Measurements from ENCODE around the gene ARHGAP27.

The ARHGAP27 gene

DNA sequence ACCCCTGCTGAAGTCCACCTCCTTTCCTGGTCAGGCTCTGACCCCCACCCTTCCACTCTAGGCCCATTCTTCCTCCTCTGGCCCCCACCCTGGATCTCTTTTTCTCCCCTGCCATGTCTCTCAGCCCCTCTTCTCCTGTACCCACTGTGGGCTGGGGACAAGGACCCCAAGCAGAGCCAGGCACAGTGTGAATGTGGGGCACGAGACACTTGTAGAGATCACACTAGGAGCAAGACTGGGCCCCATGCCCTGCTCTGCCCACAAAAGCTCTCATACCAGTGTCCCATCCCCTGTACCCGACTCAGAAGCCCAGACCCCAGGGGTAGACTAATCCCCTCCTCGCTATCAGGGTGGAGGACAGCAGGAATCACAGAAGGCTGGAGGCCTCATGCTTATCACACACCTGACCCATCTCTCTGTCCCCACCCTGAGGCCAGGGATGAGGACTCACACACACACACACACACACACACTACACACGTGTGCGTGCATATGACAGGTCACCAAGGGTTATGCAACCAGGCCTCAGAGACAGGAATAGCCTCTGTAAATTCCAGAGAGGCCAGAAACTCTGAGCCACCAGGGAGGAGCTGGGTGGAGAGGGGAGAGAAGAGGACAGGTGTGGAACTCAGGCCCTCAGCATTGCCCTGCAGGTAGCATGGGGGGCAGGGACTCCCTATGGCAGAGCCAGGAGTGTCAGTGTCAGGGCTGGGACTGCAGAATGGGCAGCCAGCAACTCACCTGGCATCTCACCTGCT, 21.1 kb downstream of the ARHGAP27 start:
- no peak for DNase-seq (ENCODE audit: low read depth, low spot score)
- no peak overlapping the region for H3K4me3 ChIP-seq (ENCODE audit: low read length)

DNA sequence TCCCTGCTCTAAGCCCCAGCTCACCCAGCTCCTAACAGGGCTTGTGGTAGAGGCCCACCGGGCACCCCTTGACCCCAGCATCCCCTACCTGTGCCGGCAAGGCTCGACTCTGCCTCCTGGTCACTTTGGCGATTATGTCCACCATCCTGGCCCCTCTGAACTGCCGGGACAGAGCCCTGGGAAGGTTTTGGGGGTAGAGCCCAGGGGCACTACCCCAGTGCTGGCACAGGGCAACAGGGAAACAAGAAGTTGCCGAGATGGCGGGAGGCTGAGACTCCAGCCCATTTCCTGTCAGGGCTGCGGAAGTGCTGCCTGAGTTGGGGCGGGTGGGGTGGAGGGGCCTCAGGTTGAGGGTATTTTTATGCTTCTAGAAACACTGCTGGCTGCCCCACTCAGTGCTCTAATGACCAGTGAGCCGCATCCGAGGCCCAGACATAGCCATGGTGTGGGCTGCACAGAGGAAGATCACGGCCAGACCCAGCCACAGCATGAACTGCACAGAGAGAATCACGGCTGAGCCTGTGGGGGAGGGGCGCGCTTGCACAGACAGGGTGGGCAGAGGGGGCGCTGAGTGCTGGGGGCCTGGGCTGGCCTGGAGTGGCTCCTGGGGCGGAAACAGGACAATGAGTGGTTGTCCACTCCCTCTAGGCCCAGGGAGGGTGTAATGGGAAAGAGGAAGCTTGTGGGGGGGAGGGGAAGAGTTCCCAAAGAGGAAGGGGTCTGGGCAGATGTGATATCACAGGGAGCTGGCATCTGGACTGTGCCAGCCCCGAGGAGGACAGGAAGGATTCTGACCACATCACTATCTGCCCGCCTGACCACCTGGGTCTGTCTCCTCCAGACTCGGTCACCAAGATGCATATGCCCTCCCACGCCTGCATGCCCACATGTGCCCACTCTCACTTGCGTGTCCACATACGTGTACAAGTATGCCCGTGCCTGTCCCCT, 22.3 kb downstream of the ARHGAP27 start:
- peak; percentile 67 for DNase-seq (ENCODE audit: low read depth, low spot score)
- peak overlapping the region; percentile 79 for H3K4me3 ChIP-seq (ENCODE audit: low read length)

GRCh38 chr17:45409659-45410076, 23.0 kb downstream of the ARHGAP27 start:
- DNase-seq (ENCODE audit: low read depth, low spot score) = no peak
- peak overlapping the region; percentile 79 for H3K4me3 ChIP-seq (ENCODE audit: low read length)

- DNase-seq (ENCODE audit: low read depth, low spot score) = no peak
- peak overlapping the region; percentile 79 for H3K4me3 ChIP-seq (ENCODE audit: low read length)
These were observed 23.9 kb downstream of the ARHGAP27 start for GRCh38 chr17:45408611-45409421.

GRCh38 chr17:45406107-45406506, 26.6 kb downstream of the ARHGAP27 start:
- no peak for DNase-seq (ENCODE audit: low read depth, low spot score)
- no peak overlapping the region for H3K4me3 ChIP-seq (ENCODE audit: low read length)

GRCh38 chr17:45405250-45406086, 27.2 kb downstream of the ARHGAP27 start:
- H3K4me3 ChIP-seq (ENCODE audit: low read length) = no peak overlapping the region
- no peak for DNase-seq (ENCODE audit: low read depth, low spot score)

DNA sequence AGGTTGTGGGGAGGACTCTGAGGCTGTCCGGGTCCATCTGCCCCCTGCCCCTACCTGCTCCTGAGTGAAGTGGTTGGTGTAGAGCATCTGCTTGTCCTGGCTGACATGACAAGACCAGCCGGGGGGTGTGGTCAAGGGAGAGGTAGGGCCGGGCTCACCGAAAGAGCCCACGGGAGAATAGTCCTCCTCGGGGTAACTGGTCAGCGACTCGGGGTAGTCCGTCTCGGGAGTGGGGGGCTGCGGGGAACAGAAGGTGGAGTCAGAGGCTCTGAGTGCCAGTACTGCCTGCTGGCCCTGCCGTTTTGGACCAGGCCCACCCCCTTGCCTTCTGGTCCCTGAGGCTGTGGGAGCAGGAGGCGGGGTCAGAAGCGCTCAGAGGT, 27.8 kb downstream of the ARHGAP27 start:
- DNase-seq (ENCODE audit: low read depth, low spot score) = no peak
- no peak overlapping the region for H3K4me3 ChIP-seq (ENCODE audit: low read length)

GRCh38 chr17:45403906-45404490, 28.7 kb downstream of the ARHGAP27 start:
- DNase-seq (ENCODE audit: low read depth, low spot score) = no peak

GRCh38 chr17:45402916-45403315, 29.8 kb downstream of the ARHGAP27 start:
- no peak for DNase-seq (ENCODE audit: low read depth, low spot score)
- H3K4me3 ChIP-seq (ENCODE audit: low read length) = no peak overlapping the region

More at GRCh38 chr17:45403906-45404490, 28.7 kb downstream of the ARHGAP27 start:
- no peak overlapping the region for H3K4me3 ChIP-seq (ENCODE audit: low read length)

GRCh38 chr17:45398800-45399199, 33.9 kb downstream of the ARHGAP27 start:
- DNase-seq (ENCODE audit: low read depth, low spot score) = no peak
- H3K4me3 ChIP-seq (ENCODE audit: low read length) = no peak overlapping the region

- DNase-seq (ENCODE audit: low read depth, low spot score) = no peak
- no peak overlapping the region for H3K4me3 ChIP-seq (ENCODE audit: low read length)
These were observed 34.9 kb downstream of the ARHGAP27 start for GRCh38 chr17:45397796-45398195.

GRCh38 chr17:45396496-45397205, 36.0 kb downstream of the ARHGAP27 start:
- no peak for DNase-seq (ENCODE audit: low read depth, low spot score)
- H3K4me3 ChIP-seq (ENCODE audit: low read length) = no peak overlapping the region

DNA sequence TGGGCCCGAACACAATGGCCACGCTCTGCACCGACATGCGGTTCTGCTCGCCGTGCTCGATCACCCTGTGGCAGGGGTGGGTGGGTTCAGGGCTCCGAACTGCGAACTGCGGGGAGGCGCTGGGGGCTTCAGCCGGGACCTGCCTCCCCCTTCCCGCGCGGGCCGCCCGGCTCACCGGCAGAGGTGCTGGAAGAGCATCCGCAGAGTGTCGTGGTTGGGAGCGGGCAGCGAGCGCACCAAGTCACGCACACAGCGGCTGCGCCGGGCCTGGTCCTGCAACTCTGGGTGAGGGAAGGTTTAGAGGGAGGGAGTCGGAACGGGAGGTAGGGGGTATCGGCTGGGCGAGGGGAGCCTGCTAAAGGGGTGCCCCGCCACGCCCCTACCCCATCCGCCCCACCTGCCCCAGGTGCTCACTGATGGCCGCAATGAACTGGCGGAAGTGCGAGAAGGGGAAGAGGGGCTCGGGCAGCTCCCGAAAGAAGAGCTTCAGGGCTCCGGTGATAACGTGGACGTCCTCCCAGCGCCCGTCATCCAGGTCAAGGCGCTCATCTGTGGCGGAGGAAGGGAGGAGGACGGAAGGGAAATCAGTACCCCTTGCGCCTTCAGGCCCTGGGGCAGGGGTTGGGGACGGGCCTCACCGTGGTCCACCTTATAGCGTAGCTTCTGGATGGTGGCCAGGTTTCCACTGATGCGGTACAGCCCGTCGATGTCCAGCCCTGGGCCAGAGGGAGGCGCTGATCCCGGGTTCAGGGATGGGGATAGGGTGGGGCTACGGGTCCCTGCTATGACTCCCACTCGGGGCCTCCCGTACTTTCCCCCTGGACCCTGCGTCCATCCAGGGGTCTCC, 36.9 kb downstream of the ARHGAP27 start:
- no peak overlapping the region for H3K4me3 ChIP-seq (ENCODE audit: low read length)
- no peak for DNase-seq (ENCODE audit: low read depth, low spot score)

- no peak overlapping the region for H3K4me3 ChIP-seq (ENCODE audit: low read length)
- DNase-seq (ENCODE audit: low read depth, low spot score) = peak; percentile 40
These were observed 37.6 kb downstream of the ARHGAP27 start for GRCh38 chr17:45394913-45395568.

- DNase-seq (ENCODE audit: low read depth, low spot score) = no peak
- H3K4me3 ChIP-seq (ENCODE audit: low read length) = no peak overlapping the region
These were observed 38.1 kb downstream of the ARHGAP27 start for GRCh38 chr17:45394564-45394912.

- DNase-seq (ENCODE audit: low read depth, low spot score) = no peak
- no peak overlapping the region for H3K4me3 ChIP-seq (ENCODE audit: low read length)
These were observed 38.6 kb downstream of the ARHGAP27 start for GRCh38 chr17:45394091-45394490.
